ENCODE results near the gene WBP2. TPM values are rescaled to one million over a fixed set of nuclear protein-coding genes. Genes with fewer than 3 reads are reported as not detected.

WBP2 gene
- total and polyA plus RNA-seq, 2 of the 13 experiments (the other 11 are each of a cell fraction or from before 2014, with no cell fraction given), result 29.2 to 29.5 TPM

GRCh38 chr17:75892556-75893224 lies 37.6 kb upstream of the WBP2 start (continued):
- no peak for TF ChIP-seq EHMT2 (IDR thresholded peaks at IDR 0.05; ENCODE audit: borderline replicate concordance, low read depth, low read length)
- TF ChIP-seq MXD4 (CRISPR knock-in tag; IDR thresholded peaks at IDR 0.05), result 0 out of 2 replicates have a peak, but pooled peaks have one; percentile 40
- no peak for TF ChIP-seq ASH2L (IDR thresholded peaks at IDR 0.05; ENCODE audit: insufficient read length, low read depth, low read length)
- TF ChIP-seq TIGD3 (CRISPR knock-in tag; IDR thresholded peaks at IDR 0.05; ENCODE audit: borderline replicate concordance), result no peak
- peak; percentile 57 for TF ChIP-seq YY1 (IDR thresholded peaks at IDR 0.05; ENCODE audit: insufficient read depth, insufficient replicate concordance, low read depth, low read length)
- TF ChIP-seq ZNF530 (CRISPR knock-in tag; IDR thresholded peaks at IDR 0.05; ENCODE audit: low read depth), result no peak
- TF ChIP-seq ZNF350 (CRISPR knock-in tag; IDR thresholded peaks at IDR 0.05; ENCODE audit: borderline replicate concordance, low read depth), result peak; percentile 42; the same call in 1 of the 2 replicates
- TF ChIP-seq ZNF563 (CRISPR knock-in tag; IDR thresholded peaks at IDR 0.05), result peak; percentile 67; the same call in 1 of the 2 replicates
- peak; percentile 56; the same call in 1 of the 2 replicates for TF ChIP-seq ZNF331 (CRISPR knock-in tag; IDR thresholded peaks at IDR 0.05)
- TF ChIP-seq KDM5A (IDR thresholded peaks at IDR 0.05; ENCODE audit: borderline replicate concordance, low read length), result no peak
- TF ChIP-seq DBP (CRISPR knock-in tag; IDR thresholded peaks at IDR 0.05; ENCODE audit: not compliant biosample characterization), result no peak
- peak; percentile 43; the same call in 1 of the 2 replicates for TF ChIP-seq STAT6 (CRISPR knock-in tag; IDR thresholded peaks at IDR 0.05; ENCODE audit: borderline replicate concordance)
- TF ChIP-seq ZNF10 (CRISPR knock-in tag; IDR thresholded peaks at IDR 0.05; ENCODE audit: borderline replicate concordance, low read depth), result no peak
- peak; percentile 21; the same call in 1 of the 2 replicates for TF ChIP-seq YEATS4 (CRISPR knock-in tag; IDR thresholded peaks at IDR 0.05; ENCODE audit: borderline replicate concordance)
- TF ChIP-seq TSC22D2 (CRISPR knock-in tag; IDR thresholded peaks at IDR 0.05; ENCODE audit: borderline replicate concordance), result no peak
- no peak for TF ChIP-seq FIP1L1 (IDR thresholded peaks at IDR 0.05; ENCODE audit: borderline replicate concordance, insufficient read depth, low read depth, low read length)
- TF ChIP-seq MED1 (CRISPR knock-in tag; IDR thresholded peaks at IDR 0.05), result peak; percentile 62
- TF ChIP-seq RAD21 (CRISPR knock-in tag; IDR thresholded peaks at IDR 0.05), result no peak
- no peak for TF ChIP-seq KAT2B (IDR thresholded peaks at IDR 0.05; ENCODE audit: borderline replicate concordance, low read depth, low read length)
- no peak for TF ChIP-seq ZNF841 (CRISPR knock-in tag; IDR thresholded peaks at IDR 0.05; ENCODE audit: borderline replicate concordance)
- no peak; the same call in 1 of the 2 replicates for TF ChIP-seq ZNF710 (CRISPR knock-in tag; IDR thresholded peaks at IDR 0.05; ENCODE audit: borderline replicate concordance)
- no peak for TF ChIP-seq JUND (CRISPR knock-in tag; IDR thresholded peaks at IDR 0.05)

Data from HepG2 (cell line).